Measurements from ENCODE around the gene EFNB2.
A peak's percentile ranks its signal among the peaks of the same experiment; 100 is the strongest.

EFNB2 gene

DNA sequence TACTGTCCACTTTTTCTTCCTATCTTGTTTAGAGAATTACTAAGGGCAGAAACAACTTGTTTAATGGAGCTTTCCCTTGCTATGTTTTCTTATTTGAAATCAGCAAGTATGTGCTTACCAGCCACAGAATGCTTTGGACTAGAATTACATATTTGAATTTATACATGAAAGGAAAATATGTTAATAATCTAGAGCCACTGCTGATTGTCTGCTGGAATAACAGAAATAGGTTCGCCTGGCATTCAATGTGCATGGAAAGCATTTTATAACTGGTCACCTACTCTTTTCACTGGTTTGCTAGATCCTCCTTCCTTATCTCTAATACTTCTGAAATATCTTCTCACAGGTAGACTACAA is 8.0 kb downstream of the EFNB2 start:
- peaks cover 37% of the 10 kb centered on the region for H3K4me1 ChIP-seq
- no peaks in the 10 kb centered on the region for H3K36me3 ChIP-seq (replicated peaks)
- H3K9me3 ChIP-seq = no peaks in the 10 kb centered on the region
- no peak for DNase-seq (ENCODE audit: low spot score in 2 of 2)
- 0 out of 2 replicates have a peak, but pooled peaks cover under 1% of the 10 kb centered on the region for H3K27me3 ChIP-seq (ENCODE audit: low read depth)
- in situ Hi-C loops (cut with MboI; ENCODE audit: low sequenced_read_pairs) = loop anchor here (25.0 kb wide), 1 partner anchor 440 kb away; no protein-coding TSS in a partner anchor
- no peak overlapping the region for H3K4me3 ChIP-seq

DNA sequence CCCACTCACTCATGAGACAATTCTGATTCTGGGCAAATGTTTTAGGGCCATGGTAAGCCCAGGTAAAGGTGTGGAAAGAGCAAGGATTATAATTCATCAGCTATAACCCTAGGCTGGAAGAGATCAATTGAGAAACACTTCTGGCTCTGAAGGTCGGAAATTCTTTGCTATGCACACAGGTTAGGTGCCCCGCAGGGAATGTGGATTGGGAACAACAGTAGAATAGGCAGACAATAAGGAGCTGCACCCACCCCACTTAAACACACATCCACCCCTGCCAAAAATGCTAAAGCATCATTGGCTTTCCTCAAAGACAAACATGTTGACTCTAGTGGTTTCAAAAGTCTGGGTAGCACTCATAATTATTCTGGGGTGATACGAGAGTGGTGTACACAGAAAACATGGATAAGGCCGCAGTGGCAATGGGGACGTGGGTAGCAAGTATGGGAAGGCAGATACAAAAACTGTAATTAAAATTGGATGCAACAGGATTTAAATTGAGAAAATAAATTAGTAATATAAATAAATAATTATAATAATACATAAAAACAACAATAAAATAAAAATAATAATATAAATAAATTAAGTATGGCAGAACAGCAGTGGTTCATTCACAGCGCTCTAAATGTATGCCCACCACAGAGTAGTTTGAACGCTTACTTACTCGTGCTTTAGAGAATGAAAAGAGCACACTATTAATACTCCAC is 8.6 kb downstream of the EFNB2 start:
- peaks cover 40% of the 10 kb centered on the region for H3K4me1 ChIP-seq
- no peaks in the 10 kb centered on the region for H3K9me3 ChIP-seq
- H3K4me3 ChIP-seq = no peak overlapping the region
- DNase-seq (ENCODE audit: low spot score in 2 of 2) = no peak
- H3K36me3 ChIP-seq (replicated peaks) = no peaks in the 10 kb centered on the region
- H3K27me3 ChIP-seq (ENCODE audit: low read depth) = 0 out of 2 replicates have a peak, but pooled peaks cover 2% of the 10 kb centered on the region
- in situ Hi-C loops (cut with MboI; ENCODE audit: low sequenced_read_pairs) = loop anchor here (25.0 kb wide), 1 partner anchor 440 kb away; no protein-coding TSS in a partner anchor

DNA sequence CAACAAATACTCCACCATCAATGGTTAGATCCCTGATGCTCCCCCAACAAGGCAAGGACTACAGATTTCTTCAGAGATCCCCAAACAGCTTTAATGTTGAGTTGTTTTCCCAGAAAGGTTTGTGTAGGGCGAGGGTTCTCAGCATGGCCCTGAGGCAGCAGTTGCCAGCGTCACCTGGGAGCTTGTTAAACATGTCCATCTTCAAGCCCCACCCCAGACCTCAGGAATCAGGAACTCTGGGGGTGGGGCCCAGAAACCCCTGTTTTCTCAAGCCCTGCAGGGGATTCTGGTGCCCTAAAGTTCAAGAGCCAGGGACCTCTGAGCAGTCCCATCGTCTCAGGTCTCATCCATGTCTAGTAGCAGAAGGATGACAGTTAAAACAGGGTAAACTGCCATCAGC is 9.6 kb downstream of the EFNB2 start:
- in situ Hi-C loops (cut with MboI; ENCODE audit: low sequenced_read_pairs) = loop anchor here (25.0 kb wide), 1 partner anchor 439 kb away; no protein-coding TSS in a partner anchor
- Histone ChIP-seq H3K36me3 (replicated peaks) (no peaks in the 10 kb centered on the region), H3K9me3 (no peaks in the 10 kb centered on the region), H3K4me1 (peaks cover 42% of the 10 kb centered on the region), H3K4me3 (no peak overlapping the region), H3K27me3 (ENCODE audit: low read depth) (0 out of 2 replicates have a peak, but pooled peaks cover 2% of the 10 kb centered on the region)
- no peak for DNase-seq (ENCODE audit: low spot score in 2 of 2)

GRCh38 chr13:106524108-106524507 is 11.4 kb downstream of the EFNB2 start:
- H3K27me3 ChIP-seq (ENCODE audit: low read depth) = 0 out of 2 replicates have a peak, but pooled peaks cover 2% of the 10 kb centered on the region
- no peaks in the 10 kb centered on the region for H3K36me3 ChIP-seq (replicated peaks)
- no peak overlapping the region for H3K4me3 ChIP-seq
- H3K9me3 ChIP-seq = no peaks in the 10 kb centered on the region
- no peak for DNase-seq (ENCODE audit: low spot score in 2 of 2)
- in situ Hi-C loops (cut with MboI; ENCODE audit: low sequenced_read_pairs) = no loop called here
- H3K4me1 ChIP-seq = peaks cover 36% of the 10 kb centered on the region

GRCh38 chr13:106523576-106523975 is 11.9 kb downstream of the EFNB2 start:
- no peaks in the 10 kb centered on the region for H3K9me3 ChIP-seq
- no peak overlapping the region for H3K4me3 ChIP-seq
- no peaks in the 10 kb centered on the region for H3K36me3 ChIP-seq (replicated peaks)
- H3K27me3 ChIP-seq (ENCODE audit: low read depth) = 0 out of 2 replicates have a peak, but pooled peaks cover 2% of the 10 kb centered on the region
- peaks cover 31% of the 10 kb centered on the region for H3K4me1 ChIP-seq
- in situ Hi-C loops (cut with MboI; ENCODE audit: low sequenced_read_pairs) = no loop called here
- DNase-seq (ENCODE audit: low spot score in 2 of 2) = no peak

- peaks cover 25% of the 10 kb centered on the region for H3K4me1 ChIP-seq
- in situ Hi-C loops (cut with MboI; ENCODE audit: low sequenced_read_pairs) = no loop called here
- 0 out of 2 replicates have a peak, but pooled peaks cover 2% of the 10 kb centered on the region for H3K27me3 ChIP-seq (ENCODE audit: low read depth)
Measured at GRCh38 chr13:106522898-106523525, 12.4 kb downstream of the EFNB2 start.

GRCh38 chr13:106522112-106522705 is 13.3 kb downstream of the EFNB2 start:
- Histone ChIP-seq H3K4me3 (no peak overlapping the region), H3K27me3 (ENCODE audit: low read depth) (0 out of 2 replicates have a peak, but pooled peaks cover 2% of the 10 kb centered on the region), H3K36me3 (replicated peaks) (no peaks in the 10 kb centered on the region), H3K9me3 (no peaks in the 10 kb centered on the region), H3K4me1 (peaks cover 18% of the 10 kb centered on the region)
- DNase-seq (ENCODE audit: low spot score in 2 of 2) = no peak
- in situ Hi-C loops (cut with MboI; ENCODE audit: low sequenced_read_pairs) = no loop called here

More at GRCh38 chr13:106522898-106523525, 12.4 kb downstream of the EFNB2 start:
- no peaks in the 10 kb centered on the region for H3K36me3 ChIP-seq (replicated peaks)
- no peaks in the 10 kb centered on the region for H3K9me3 ChIP-seq
- no peak overlapping the region for H3K4me3 ChIP-seq
- DNase-seq (ENCODE audit: low spot score in 2 of 2) = no peak

DNA sequence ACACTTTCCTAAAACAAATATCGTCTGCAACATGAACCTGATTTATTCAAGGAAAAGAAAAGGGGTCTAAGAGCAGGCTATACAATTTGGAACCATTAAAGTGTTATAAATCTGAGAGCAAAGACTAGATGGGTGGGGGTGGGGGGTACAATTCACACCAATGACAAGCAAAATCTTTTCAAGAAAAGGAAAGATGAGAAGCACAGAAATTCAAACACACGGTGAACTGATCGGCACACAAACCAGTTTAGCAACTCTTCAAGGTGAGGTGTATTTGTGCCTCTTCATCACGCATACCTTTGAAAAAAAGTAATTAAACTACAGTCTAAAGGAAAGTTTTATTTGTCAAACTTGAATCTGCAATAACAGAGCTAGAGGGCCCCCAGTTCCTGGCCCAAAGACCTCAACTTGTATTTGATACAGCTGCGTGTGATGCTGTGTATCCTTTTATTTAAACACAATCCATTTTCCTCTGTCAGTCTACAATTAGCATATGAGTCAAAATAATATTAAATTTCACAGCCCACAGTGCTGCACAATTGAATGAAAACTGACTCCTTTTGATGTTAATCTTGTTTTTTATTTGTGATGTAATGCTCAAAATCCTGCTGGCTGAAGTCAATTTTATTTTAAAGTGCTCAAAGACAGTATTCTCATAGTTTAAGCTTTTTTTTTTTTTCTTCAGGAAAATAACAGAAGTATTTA is 14.2 kb downstream of the EFNB2 start:
- DNase-seq (ENCODE audit: low spot score in 2 of 2) = peak in 1 of 2 experiments; percentile 63
- 0 out of 2 replicates have a peak, but pooled peaks cover 2% of the 10 kb centered on the region for H3K27me3 ChIP-seq (ENCODE audit: low read depth)
- H3K4me3 ChIP-seq = no peak overlapping the region
- peaks cover 18% of the 10 kb centered on the region for H3K4me1 ChIP-seq
- in situ Hi-C loops (cut with MboI; ENCODE audit: low sequenced_read_pairs) = no loop called here
- H3K9me3 ChIP-seq = no peaks in the 10 kb centered on the region
- H3K36me3 ChIP-seq (replicated peaks) = no peaks in the 10 kb centered on the region

- DNase-seq (ENCODE audit: low spot score in 2 of 2) = no peak
- Histone ChIP-seq H3K9me3 (no peaks in the 10 kb centered on the region), H3K4me1 (peaks cover 18% of the 10 kb centered on the region), H3K36me3 (replicated peaks) (no peaks in the 10 kb centered on the region), H3K4me3 (no peak overlapping the region), H3K27me3 (ENCODE audit: low read depth) (0 out of 2 replicates have a peak, but pooled peaks cover 2% of the 10 kb centered on the region)
- in situ Hi-C loops (cut with MboI; ENCODE audit: low sequenced_read_pairs) = no loop called here
Measured at GRCh38 chr13:106520251-106521054, 15.0 kb downstream of the EFNB2 start.

- Histone ChIP-seq H3K27me3 (ENCODE audit: low read depth) (0 out of 2 replicates have a peak, but pooled peaks cover 2% of the 10 kb centered on the region), H3K36me3 (replicated peaks) (no peaks in the 10 kb centered on the region), H3K4me3 (no peak overlapping the region), H3K9me3 (no peaks in the 10 kb centered on the region), H3K4me1 (peaks cover 28% of the 10 kb centered on the region)
- no peak for DNase-seq (ENCODE audit: low spot score in 2 of 2)
- in situ Hi-C loops (cut with MboI; ENCODE audit: low sequenced_read_pairs) = no loop called here
Measured at GRCh38 chr13:106518512-106518911, 16.9 kb downstream of the EFNB2 start.

DNA sequence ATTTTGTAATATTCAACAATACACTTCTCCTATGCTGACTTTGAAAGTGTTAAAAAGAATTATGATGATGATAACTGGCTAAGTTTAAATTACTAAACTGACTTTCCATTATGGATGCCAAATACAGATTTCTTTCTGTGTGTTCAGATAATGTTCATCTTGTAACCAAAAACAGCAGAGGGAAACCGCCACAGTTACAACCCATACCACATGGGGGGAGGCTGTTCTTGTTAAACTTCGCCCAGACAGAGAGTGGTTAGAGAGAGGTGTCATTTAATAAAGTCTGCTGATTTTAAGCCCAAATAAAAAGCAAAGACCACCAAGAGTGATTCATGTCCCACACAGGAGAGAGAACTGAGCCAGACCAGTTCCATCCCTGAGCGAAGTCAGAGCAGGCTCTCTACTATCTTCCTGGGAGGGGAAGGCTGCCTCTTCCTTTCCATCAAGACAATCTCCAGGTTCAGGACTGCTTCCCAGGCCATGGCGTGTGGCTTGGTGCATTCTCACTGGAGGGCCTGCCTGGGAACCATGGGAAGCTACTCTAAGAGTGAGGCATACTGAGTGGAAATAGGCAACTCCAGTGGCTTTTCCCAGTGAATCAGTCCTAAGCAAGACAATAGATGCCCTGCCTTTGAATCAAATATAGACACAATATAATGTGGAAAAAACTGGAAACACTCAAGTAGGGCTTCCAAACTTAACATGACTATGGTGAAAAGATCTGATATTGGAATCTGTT is 18.2 kb downstream of the EFNB2 start:
- H3K27me3 ChIP-seq (ENCODE audit: low read depth) = 0 out of 2 replicates have a peak, but pooled peaks cover under 1% of the 10 kb centered on the region
- H3K9me3 ChIP-seq = no peaks in the 10 kb centered on the region
- H3K4me1 ChIP-seq = peaks cover 34% of the 10 kb centered on the region
- no peak overlapping the region for H3K4me3 ChIP-seq
- no peak for DNase-seq (ENCODE audit: low spot score in 2 of 2)
- in situ Hi-C loops (cut with MboI; ENCODE audit: low sequenced_read_pairs) = no loop called here
- H3K36me3 ChIP-seq (replicated peaks) = no peaks in the 10 kb centered on the region

DNA sequence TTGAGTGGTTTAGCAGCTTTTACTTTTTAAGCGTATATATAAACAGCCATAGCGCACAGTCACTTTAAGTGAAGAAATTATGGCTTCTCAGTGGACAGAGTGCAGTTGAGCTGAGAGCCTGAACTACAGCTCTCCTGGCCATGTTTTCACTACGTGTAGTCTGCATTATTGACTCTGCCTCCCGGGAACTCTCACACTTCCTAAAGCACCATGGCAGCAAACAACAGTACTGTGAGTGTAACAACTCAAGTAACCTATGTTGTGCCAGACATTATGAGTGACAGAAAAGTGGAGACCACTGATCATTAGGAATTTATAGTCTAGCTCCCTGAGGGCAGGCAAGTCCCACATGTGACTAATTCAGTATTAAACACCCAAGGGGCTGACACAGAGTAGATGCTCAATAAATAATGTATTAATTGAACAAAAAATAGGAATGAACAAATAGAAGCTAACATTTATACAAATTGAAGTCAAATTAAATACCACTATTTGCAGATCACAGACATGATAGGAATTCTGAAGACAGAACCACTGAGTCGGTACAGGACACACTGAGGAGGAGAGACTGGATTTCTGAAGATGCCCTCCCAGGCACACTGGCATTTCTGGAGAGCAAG is 19.7 kb downstream of the EFNB2 start:
- Histone ChIP-seq H3K9me3 (no peaks in the 10 kb centered on the region), H3K36me3 (replicated peaks) (no peaks in the 10 kb centered on the region), H3K4me1 (peaks cover 23% of the 10 kb centered on the region), H3K4me3 (no peak overlapping the region), H3K27me3 (ENCODE audit: low read depth) (no peaks in the 10 kb centered on the region)
- DNase-seq (ENCODE audit: low spot score in 2 of 2) = no peak
- in situ Hi-C loops (cut with MboI; ENCODE audit: low sequenced_read_pairs) = no loop called here
